Nephron progenitor cell (in vitro differentiated cells): ENCODE data around the gene CEP112.

Experiments
- DNase-seq: peaks from one replicate; pipeline ENCODE4 v3.0.0; 2021
- H3K27ac Mint-ChIP-seq: 2 replicates; pipeline ENCODE4 v1.8.0; 2021; ENCODE audit warnings: mild to moderate bottlenecking, moderate library complexity, mixed read lengths
- H3K27me3 Mint-ChIP-seq: 2 replicates; pipeline ENCODE4 v1.8.0; 2021; ENCODE audit warnings: mild to moderate bottlenecking, low read depth, mixed read lengths; ENCODE audit not compliant: poor library complexity
- H3K36me3 Mint-ChIP-seq: 2 replicates; pipeline ENCODE4 v1.8.0; 2021; ENCODE audit warnings: low read depth, mixed read lengths
- H3K4me1 Mint-ChIP-seq: 2 replicates; pipeline ENCODE4 v1.8.0; 2021; ENCODE audit warnings: mixed read lengths
- H3K4me3 Mint-ChIP-seq: 2 replicates; pipeline ENCODE4 v1.8.0; 2021; ENCODE audit warnings: mild to moderate bottlenecking, moderate library complexity, mixed read lengths
- H3K9me3 Mint-ChIP-seq: 2 replicates; pipeline ENCODE4 v1.8.0; 2021; ENCODE audit warnings: mild to moderate bottlenecking, moderate library complexity, mixed read lengths
- CTCF ChIP-seq: fragments of 200-600 bp; sonication (generic); IDR thresholded peaks from 2 replicates; pipeline ENCODE4 v1.5.0; 2021; ENCODE audit warnings: antibody characterized with exemption

Gene CEP112

GRCh38 chr17:65876985-65877384, 314.9 kb downstream of the CEP112 start:
- Mint-ChIP-seq H3K9me3 (peaks cover 27% of the 10 kb centered on the region), H3K27ac (no peak overlapping the region), H3K4me1 (peaks cover 6% of the 10 kb centered on the region), H3K4me3 (no peak overlapping the region), H3K36me3 (peaks cover 42% of the 10 kb centered on the region), H3K27me3 (no peaks in the 10 kb centered on the region)
- no peak for TF ChIP-seq CTCF
- no peak for DNase-seq

GRCh38 chr17:65868881-65869280, 323.1 kb downstream of the CEP112 start:
- H3K9me3 Mint-ChIP-seq = no peaks in the 10 kb centered on the region
- peaks cover 9% of the 10 kb centered on the region for H3K4me1 Mint-ChIP-seq
- H3K27me3 Mint-ChIP-seq = no peaks in the 10 kb centered on the region
- no peak for DNase-seq
- no peak for TF ChIP-seq CTCF
- no peak overlapping the region for H3K27ac Mint-ChIP-seq
- H3K4me3 Mint-ChIP-seq = no peak overlapping the region
- peaks cover 11% of the 10 kb centered on the region for H3K36me3 Mint-ChIP-seq

GRCh38 chr17:65867014-65867413, 324.9 kb downstream of the CEP112 start:
- DNase-seq = no peak
- Mint-ChIP-seq H3K4me3 (no peak overlapping the region), H3K27me3 (no peaks in the 10 kb centered on the region), H3K36me3 (peaks cover 13% of the 10 kb centered on the region), H3K4me1 (peaks cover 3% of the 10 kb centered on the region), H3K9me3 (no peaks in the 10 kb centered on the region), H3K27ac (no peak overlapping the region)
- no peak for TF ChIP-seq CTCF

- TF ChIP-seq CTCF = no peak
- no peak for DNase-seq
- H3K9me3 Mint-ChIP-seq = no peaks in the 10 kb centered on the region
- H3K27me3 Mint-ChIP-seq = no peaks in the 10 kb centered on the region
- H3K27ac Mint-ChIP-seq = no peak overlapping the region
- no peak overlapping the region for H3K4me3 Mint-ChIP-seq
- peaks cover 16% of the 10 kb centered on the region for H3K36me3 Mint-ChIP-seq
- H3K4me1 Mint-ChIP-seq = no peaks in the 10 kb centered on the region
Measured at GRCh38 chr17:65865715-65866425, 326.1 kb downstream of the CEP112 start.

- Mint-ChIP-seq H3K4me1 (no peaks in the 10 kb centered on the region), H3K36me3 (peaks cover 16% of the 10 kb centered on the region), H3K9me3 (no peaks in the 10 kb centered on the region), H3K4me3 (no peak overlapping the region), H3K27ac (no peak overlapping the region), H3K27me3 (no peaks in the 10 kb centered on the region)
- no peak for DNase-seq
- no peak for TF ChIP-seq CTCF
Measured at GRCh38 chr17:65864394-65864793, 327.5 kb downstream of the CEP112 start.

GRCh38 chr17:65857718-65858117, 334.2 kb downstream of the CEP112 start:
- Mint-ChIP-seq H3K27me3 (no peaks in the 10 kb centered on the region), H3K4me1 (no peaks in the 10 kb centered on the region), H3K27ac (no peak overlapping the region), H3K36me3 (peaks cover 5% of the 10 kb centered on the region), H3K9me3 (no peaks in the 10 kb centered on the region), H3K4me3 (no peak overlapping the region)
- DNase-seq = no peak
- no peak for TF ChIP-seq CTCF
